NCI-H187 (cell line): Measurements from ENCODE around the gene CSTF1.
"Not testable (repeated sequence)": the region's sequence is repeated elsewhere in the genome, so short reads cannot be mapped to it uniquely, and the experiment has no call there.

Source experiments
- DNase-seq, 2 experiments: peaks; one replicate each; lab custom pipeline; 2025; lab: John Stamatoyannopoulos, UW

Gene CSTF1

GRCh38 chr20:56409521-56409920, 17.1 kb downstream of the CSTF1 start:
- DNase-seq, result no peak

GRCh38 chr20:56409956-56410355, 17.5 kb downstream of the CSTF1 start:
- DNase-seq, result no peak

GRCh38 chr20:56411287-56411686, 18.8 kb downstream of the CSTF1 start:
- not testable (repeated sequence) for DNase-seq

GRCh38 chr20:56411759-56412472, 19.5 kb downstream of the CSTF1 start, which contains the start of gene CASS4:
Gene CASS4 (plus strand): TSS chr20:56412260. CDS start chr20:56412459, 199 bp downstream.
- DNase-seq, result no peak

GRCh38 chr20:56412473-56412790, 20.0 kb downstream of the CSTF1 start:
- no peak for DNase-seq

GRCh38 chr20:56412949-56413348, 20.5 kb downstream of the CSTF1 start:
- no peak for DNase-seq

GRCh38 chr20:56414842-56415765, 22.7 kb downstream of the CSTF1 start:
- DNase-seq, result no peak

GRCh38 chr20:56417402-56417801, 25.0 kb downstream of the CSTF1 start:
- DNase-seq, result no peak

- no peak for DNase-seq
These were observed 25.5 kb downstream of the CSTF1 start for GRCh38 chr20:56417911-56418310.

- DNase-seq, result no peak
These were observed 26.0 kb downstream of the CSTF1 start for GRCh38 chr20:56418385-56418861.

- no peak for DNase-seq
These were observed 27.6 kb downstream of the CSTF1 start for GRCh38 chr20:56420028-56420427.

GRCh38 chr20:56420940-56421688, 28.7 kb downstream of the CSTF1 start:
- DNase-seq, result no peak

- DNase-seq, result no peak
These were observed 29.8 kb downstream of the CSTF1 start for GRCh38 chr20:56422076-56422823.

- DNase-seq, result no peak
These were observed 30.4 kb downstream of the CSTF1 start for GRCh38 chr20:56422824-56423189.

GRCh38 chr20:56423211-56423610, 30.8 kb downstream of the CSTF1 start:
- DNase-seq, result no peak

GRCh38 chr20:56423886-56424285, 31.4 kb downstream of the CSTF1 start:
- no peak for DNase-seq

- DNase-seq, result no peak
These were observed 32.5 kb downstream of the CSTF1 start for GRCh38 chr20:56424931-56425330.

GRCh38 chr20:56426026-56426425, 33.6 kb downstream of the CSTF1 start:
- no peak for DNase-seq

GRCh38 chr20:56426926-56427325, 34.5 kb downstream of the CSTF1 start:
- DNase-seq, result no peak

GRCh38 chr20:56427797-56428196, 35.4 kb downstream of the CSTF1 start:
- no peak for DNase-seq

- no peak for DNase-seq
These were observed 36.0 kb downstream of the CSTF1 start for GRCh38 chr20:56428410-56428809.

- no peak for DNase-seq
These were observed 36.4 kb downstream of the CSTF1 start for GRCh38 chr20:56428881-56429280.
